ENCODE measurements around the gene NXPH2.

Gene NXPH2

GRCh38 chr2:138630164-138630563, 150.0 kb downstream of the NXPH2 start:
- no peak for DNase-seq

- DNase-seq: no peak
Measured at GRCh38 chr2:138626148-138626547, 154.0 kb downstream of the NXPH2 start.

GRCh38 chr2:138622613-138623012, 157.6 kb downstream of the NXPH2 start:
- DNase-seq: no peak

GRCh38 chr2:138621139-138621538, 159.1 kb downstream of the NXPH2 start:
- DNase-seq: no peak

GRCh38 chr2:138620431-138620830, 159.8 kb downstream of the NXPH2 start:
- DNase-seq: no peak
